HL-60 (cell line): ENCODE results near the gene TOP1.

Experiments used
- DNase-seq, 2 experiments: peaks; one replicate each; pipeline ENCODE4 v3.0.0-alpha.2; 2010 to 2020; ENCODE audit warnings: low read depth in 1 of 2, low spot score in 1 of 2
- H3K27ac ChIP-seq: fragments of 250-450 bp; sonication (Bioruptor Pico); replicated peaks from 2 replicates; pipeline ENCODE4 v1.5.1; 2020; ENCODE audit warnings: mild to moderate bottlenecking, moderate library complexity
- H3K27me3 ChIP-seq: fragments of 250-450 bp; sonication (Bioruptor Pico); 2 replicates; pipeline ENCODE4 v1.5.1; 2021; ENCODE audit warnings: mild to moderate bottlenecking, moderate library complexity; ENCODE audit not compliant: insufficient read depth, poor library complexity, severe bottlenecking
- H3K4me3 ChIP-seq: replicated peaks from 2 replicates; pipeline ENCODE4 v1.5.1; 2011; ENCODE audit warnings: mild to moderate bottlenecking, control low read depth, low read length; ENCODE audit not compliant: insufficient read depth
- CTCF ChIP-seq: IDR thresholded peaks from one replicate; pipeline ENCODE4 v1.5.1; 2011; ENCODE audit warnings: low read length, control low read depth, inconsistent platforms; ENCODE audit not compliant: insufficient read depth
- GABPA ChIP-seq: IDR thresholded peaks from 2 replicates; pipeline ENCODE4 v1.6.1; 2012; ENCODE audit warnings: low read depth
- POLR2AphosphoS5 ChIP-seq: IDR thresholded peaks from 2 replicates; pipeline ENCODE4 v1.6.1; 2012; ENCODE audit warnings: low read depth
- REST ChIP-seq: IDR thresholded peaks from 2 replicates; pipeline ENCODE4 v1.6.1; 2012; ENCODE audit warnings: low read depth; ENCODE audit not compliant: insufficient replicate concordance
- SPI1 ChIP-seq: IDR thresholded peaks from 2 replicates; pipeline ENCODE4 v1.6.1; 2012; ENCODE audit warnings: low read depth, mild to moderate bottlenecking, borderline replicate concordance

TOP1 gene

GRCh38 chr20:41034239-41034638 lies 5.6 kb downstream of the TOP1 start:
- Histone ChIP-seq H3K4me3 (no peak overlapping the region), H3K27me3 (no peaks in the 10 kb centered on the region), H3K27ac (no peak overlapping the region)
- no peak for DNase-seq
- no peak for TF ChIP-seq POLR2AphosphoS5
- no peak for TF ChIP-seq REST
- no peak for TF ChIP-seq SPI1
- TF ChIP-seq GABPA = no peak
- TF ChIP-seq CTCF = no peak

- no peaks in the 10 kb centered on the region for H3K27me3 ChIP-seq
- no peak overlapping the region for H3K27ac ChIP-seq
- no peak for TF ChIP-seq REST
- no peak overlapping the region for H3K4me3 ChIP-seq
- no peak for DNase-seq
These were observed 6.6 kb downstream of the TOP1 start for GRCh38 chr20:41035207-41035606.

- TF ChIP-seq REST (no peak), CTCF (no peak), GABPA (no peak), SPI1 (no peak), POLR2AphosphoS5 (no peak)
- DNase-seq = no peak
- Histone ChIP-seq H3K4me3 (no peak overlapping the region), H3K27me3 (no peaks in the 10 kb centered on the region), H3K27ac (no peak overlapping the region)
These were observed 8.6 kb downstream of the TOP1 start for GRCh38 chr20:41037179-41037578.
